PC-9 (cell line): ENCODE data around the gene NRIP1.

ENCODE experiments used
- CTCF ChIP-seq: fragments of 200-600 bp; sonication (generic); conservative IDR thresholded peaks from 2 replicates; pipeline ENCODE4 v1.6.1; 2017; ENCODE audit warnings: mixed run types, antibody characterized with exemption, mild to moderate bottlenecking, moderate library complexity
- EZH2 ChIP-seq: fragments of 200-600 bp; sonication (generic); IDR thresholded peaks from 2 replicates; pipeline ENCODE4 v1.8.0; 2017; ENCODE audit warnings: antibody characterized with exemption, low read depth

DNA sequence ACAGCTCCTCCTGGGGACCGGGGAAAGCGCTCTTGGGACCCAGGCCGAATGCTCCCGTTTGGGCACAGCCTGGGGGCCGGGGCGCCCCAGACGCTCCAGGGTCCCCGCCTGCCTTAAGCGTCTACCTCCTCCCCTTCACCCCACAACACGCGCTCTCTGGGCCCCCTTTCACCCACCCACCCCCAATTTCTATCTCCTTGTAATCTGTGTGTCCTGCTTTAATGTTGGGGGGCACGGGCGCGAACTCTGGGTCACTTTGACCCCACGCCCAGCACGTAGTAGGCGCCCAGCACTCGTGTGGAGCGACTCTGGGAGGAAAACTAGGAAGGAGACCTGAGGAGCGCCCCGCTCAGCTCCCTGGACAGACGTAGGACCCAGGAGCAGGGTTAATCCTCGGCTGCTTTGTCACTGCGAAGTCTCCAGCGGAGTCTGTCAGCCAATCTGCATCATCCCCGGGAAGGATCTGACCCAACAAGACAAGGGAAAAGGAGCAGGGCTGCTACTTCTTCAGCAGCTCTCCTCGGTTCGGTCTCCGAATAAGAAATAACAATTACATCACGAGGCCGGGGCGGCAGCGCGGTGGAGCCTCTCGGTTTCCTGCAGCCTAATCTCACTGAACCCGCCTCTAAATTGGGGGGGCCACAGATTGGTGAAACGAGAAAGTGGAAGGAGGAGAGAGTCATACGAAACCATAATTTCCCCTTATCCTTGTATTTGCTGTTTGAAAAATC is 757 bp upstream of the NRIP1 start:
- no peak for TF ChIP-seq CTCF
- TF ChIP-seq EZH2, result no peak
